GM21528 (cell line): ENCODE results near the gene DCAF12.
"Not testable (repeated sequence)": the region's sequence is repeated elsewhere in the genome, so short reads cannot be mapped to it uniquely, and the experiment has no call there.

Experiments used
- ATAC-seq: cut with Tn5 transposase; IDR thresholded peaks from one replicate; pipeline ENCODE4 v1.9.1; 2021; ENCODE audit warnings: mild to moderate bottlenecking, moderate library complexity; ENCODE audit not compliant: unreplicated experiment, low FRiP score

DCAF12 gene

DNA sequence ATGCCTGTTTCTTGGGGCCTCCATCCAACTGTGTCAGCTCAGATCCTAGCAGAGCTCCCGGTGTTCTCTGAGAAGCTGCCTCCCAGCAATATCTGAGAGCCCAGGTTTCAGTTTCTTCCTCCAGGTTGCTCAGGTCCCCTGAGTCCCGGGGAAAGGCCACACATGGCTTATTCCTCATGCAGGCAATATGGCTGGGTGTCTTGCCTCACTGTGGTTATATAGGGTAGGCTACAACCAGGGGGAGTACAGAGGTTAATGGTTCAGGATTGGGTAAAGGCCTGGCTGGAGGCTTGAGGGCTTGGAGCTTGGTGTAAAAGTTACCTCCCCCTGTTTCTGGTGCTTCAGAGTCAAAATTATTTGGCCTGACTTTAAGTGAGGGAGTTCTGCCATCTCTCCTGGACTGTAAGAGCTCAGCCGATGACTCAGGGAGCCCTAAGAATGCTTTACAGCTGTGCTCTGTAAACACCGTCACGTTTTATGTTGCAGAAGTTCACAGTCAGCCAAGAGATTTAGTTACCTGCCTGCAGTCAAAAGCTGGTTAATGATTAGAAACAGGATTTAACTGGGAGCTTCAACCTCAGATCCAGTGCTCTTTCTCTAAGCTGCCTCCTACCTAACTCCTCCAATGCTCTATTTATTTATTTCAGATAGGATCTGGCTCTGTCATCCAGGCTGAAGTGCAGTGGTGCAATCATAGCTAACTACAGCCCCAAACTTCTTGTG, 53.5 kb downstream of the DCAF12 start:
- ATAC-seq: no peak

DNA sequence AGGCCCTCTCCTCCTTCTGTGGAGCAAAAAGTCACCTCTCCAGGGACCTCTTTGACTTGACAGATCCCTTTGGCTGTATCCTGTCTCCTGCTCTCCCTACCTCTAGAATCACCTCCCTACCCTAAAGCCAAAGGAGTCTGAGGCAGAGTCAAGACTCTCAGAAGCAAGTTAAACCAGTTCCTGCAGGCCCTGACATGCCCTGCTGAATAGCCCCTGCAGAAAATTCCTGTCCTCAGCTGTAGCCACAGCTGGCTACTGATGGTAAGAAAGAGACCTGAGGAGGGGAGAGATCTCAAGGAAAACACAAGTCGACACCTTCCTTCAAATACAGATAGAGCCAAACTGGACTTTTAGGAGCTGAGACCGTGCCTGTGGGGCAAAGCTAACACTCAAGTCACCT, 54.1 kb downstream of the DCAF12 start:
- ATAC-seq: no peak

DNA sequence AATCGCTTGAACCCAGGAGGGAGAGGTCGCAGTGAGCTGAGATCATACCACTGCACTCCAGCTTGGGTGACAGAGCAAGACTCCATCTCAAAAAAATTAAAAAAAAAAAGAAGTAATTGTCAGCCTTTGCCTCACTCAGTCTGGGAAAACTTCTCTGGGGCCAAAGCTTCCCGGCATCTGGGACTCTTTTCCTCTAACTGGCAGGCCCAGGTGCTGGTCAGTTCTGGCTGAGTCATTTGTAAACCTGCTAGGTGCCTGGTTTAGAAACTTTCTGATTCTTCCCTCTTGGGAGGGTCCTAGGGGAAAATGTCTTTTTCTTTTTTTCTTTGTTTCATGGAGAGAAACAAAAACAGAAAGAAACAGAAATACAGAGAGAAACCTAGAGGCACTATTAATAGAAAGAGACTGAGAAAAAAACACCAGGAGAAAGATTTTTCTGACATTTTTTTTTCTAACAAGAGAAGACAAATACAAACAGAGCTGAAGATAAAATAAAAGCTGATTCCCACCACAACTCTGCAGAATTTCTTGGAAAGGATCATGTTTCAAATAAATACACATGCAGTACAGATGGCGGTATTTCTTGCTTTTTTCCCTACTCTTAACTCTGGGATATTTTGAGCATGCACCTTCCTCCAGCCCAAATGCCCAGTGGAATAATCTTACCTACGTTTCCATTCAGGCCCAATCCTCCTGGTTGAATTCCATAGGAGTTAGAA, 55.7 kb downstream of the DCAF12 start:
- ATAC-seq: no peak

DNA sequence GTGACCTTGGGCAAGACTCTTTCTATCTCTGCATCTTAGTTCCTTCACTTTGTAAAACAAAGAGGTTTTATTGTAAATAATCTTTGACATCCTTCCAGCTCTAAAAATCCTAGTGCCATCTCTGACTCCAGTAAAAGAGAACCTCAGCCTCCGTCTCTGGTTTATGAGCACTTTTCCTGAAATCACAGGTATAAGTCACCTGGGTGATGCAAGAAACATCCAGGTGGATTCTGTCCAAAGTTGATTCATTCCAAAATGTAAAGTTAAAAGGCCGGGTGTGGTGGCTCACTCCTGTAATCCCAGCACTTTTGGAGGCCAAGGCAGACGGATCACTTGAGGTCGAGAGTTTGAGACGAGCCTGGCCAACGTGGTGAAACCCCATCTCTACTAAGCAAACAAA, 56.7 kb downstream of the DCAF12 start:
- no peak for ATAC-seq

DNA sequence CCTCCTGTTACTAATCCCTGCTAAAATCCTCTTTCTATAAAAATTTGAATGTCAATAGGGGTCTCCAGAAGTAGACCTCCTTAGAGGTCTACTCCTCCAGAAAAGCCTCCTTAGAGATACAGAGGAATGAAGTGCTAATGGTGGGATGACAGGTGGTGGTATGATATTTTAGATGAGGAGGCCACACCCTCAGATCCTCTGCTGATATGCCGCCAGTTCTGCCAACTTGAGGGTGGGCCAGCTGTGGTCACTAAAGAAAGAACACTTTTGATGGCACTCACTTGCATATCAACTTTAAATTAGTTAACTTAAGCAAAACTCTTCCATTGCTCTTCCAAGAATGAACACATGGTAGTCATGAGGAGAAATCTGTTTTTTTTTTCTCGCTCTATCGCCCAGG, 61.0 kb downstream of the DCAF12 start:
- no peak for ATAC-seq

DNA sequence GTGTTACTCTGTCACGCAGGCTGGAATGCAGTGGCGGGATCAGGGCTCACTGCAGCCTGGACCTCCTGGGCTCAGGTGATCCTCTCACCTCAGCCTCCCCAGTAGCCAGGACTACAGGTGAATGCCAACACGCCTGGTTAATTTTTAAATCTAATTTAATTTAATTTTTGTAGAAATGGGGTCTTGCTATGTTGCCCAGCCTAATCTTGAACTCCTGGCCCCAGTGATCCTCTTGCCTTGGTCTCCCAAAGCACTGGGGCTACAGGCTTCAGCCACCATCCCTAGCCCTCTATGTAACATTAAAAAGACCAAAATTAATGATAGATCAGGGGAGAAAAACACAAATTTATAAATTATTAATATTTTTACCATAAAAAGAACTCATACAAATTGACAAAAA, 66.5 kb downstream of the DCAF12 start:
- ATAC-seq: no peak

DNA sequence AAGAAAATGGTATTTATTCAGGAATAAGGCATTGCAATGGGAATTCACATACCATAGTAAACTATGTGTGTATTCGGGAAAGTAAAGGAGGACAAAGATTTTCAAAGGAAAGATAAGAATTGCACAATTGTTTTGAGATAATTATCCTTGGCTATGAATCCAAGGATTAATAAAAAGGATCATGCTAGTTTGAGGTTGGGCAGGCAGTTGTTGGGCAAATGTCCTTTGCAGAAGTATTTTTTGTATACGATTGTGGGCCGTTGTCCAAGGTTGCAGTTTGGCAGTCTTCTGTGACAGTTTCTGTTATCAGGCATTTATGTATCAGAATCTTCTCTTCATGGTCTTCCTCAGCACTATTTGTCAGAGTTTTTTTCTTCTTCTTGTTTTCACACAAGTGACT, 67.2 kb downstream of the DCAF12 start:
- no peak for ATAC-seq

DNA sequence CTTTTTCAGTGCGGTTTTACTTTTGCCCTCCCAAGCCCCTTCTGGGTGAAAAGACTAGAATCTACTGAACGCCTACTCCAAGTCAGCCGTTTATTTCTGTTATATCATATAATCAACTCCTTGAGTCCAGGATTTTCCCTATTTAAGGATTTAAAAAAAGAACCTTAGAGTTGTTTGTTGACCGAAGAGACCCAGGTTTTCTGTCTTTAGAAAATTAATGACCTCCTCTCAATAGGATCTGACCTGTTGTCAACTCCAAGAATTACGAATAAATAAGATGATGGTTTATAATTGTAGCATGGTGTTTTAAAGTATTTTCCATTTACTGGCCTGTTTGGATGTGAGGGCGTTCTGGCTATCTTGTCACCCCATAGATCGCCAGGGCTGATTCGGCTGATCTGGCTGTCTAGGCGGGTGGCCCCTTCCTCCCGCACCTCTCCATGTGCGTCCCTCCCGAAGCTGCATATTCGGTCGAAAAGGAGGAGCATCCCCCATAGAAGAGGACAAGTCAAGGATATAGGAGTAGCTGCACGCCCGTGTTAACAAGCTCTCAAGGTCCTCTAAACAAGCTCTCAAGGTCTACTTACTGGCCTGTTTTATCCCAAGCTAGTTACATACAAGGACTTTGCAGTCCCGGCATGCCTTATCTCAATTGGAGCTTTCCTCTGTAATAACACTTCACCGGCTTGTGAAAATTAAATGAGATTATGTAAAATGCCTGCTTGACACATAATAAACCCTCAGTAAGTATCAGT, 76.7 kb downstream of the DCAF12 start:
- ATAC-seq: no peak

DNA sequence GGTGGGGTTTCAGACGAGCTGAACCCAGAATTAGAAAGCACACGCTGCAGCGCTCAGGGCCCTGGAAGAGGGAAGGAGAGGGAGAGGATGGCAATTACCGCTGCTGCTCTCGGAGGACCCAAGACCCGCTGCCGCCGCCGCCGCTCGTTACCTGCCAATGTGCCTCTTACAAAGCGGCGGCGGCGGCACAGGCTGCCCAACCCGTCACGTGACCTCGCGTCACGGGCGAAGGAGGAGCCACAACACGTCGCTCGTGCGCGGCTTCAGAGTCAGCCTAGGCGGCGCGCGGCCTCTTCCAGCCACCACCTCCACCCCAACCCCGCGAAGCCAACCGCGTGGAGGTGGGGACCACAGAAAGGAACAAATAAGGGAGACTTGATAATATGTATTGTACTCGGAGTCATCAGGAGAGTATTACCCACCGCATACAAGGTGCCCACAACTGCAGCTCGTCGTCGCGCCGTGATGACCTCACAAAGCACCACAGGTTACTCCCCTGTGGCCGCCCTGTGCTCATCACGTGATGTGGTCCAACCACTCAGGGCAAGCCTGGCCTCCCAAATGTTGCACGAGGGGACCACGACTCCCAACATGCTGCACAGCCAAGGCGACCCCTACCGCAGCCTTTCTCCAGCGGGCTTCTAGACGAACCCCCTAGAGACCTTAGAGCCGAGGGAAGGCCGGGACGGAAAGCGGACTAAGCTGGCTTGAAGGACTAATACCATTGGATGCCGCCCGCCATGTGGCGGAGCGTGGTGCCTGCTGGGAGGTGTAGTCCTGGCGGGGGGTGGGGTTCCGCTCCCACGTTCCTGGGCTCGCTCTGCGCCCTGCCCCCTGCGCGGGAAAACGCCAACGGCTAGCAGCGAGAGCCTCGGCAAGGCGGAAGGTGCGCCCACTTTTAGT, 77.5 kb downstream of the DCAF12 start, which contains the start of gene UBAP2:
Gene UBAP2, minus strand, starts transcription at position 161 of the 903 bp plus-strand sequence. CDS start 31,739 bp downstream, outside the sequence.
- peak; percentile 84 for ATAC-seq

DNA sequence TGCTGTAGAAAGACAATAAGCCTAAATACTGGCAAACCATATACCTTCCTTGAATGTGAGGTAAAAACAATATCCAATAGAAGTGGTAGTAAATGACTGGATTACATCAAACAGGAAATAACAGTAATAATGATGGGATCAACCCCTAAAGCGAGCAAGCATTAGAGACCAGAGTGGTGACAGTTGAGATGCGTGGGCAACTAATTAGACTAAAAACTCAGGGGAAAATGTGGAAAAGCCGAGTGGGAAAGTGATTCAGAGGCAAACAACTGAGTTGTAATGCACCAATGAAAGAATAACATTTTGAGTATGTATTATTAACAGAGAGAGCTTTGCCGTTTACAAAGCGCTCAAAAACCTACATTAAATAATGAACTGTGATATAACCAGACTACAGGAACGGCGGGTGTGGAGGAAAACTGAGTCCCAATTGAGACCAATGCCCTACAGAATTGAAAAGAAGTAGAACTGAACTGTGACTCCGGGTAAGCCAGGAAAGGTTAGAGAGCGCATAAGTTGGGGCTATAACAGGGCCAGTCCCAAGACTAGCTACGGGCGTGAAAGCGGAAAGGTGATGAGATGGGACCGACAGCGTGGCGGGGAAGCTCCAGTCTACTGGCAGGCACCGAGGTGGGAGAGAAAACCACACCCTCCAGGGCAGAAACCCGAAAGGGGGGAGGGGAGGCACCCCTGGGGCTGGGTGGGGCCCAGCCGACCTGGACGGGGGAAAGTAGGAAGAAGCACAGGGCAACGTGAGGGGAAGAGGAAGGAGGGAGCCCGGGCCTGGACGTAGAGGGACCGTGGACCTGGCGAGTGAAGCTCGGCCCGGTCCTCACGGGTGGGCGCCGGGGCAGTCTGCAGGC, 78.4 kb downstream of the DCAF12 start:
- peak; percentile 33 for ATAC-seq

DNA sequence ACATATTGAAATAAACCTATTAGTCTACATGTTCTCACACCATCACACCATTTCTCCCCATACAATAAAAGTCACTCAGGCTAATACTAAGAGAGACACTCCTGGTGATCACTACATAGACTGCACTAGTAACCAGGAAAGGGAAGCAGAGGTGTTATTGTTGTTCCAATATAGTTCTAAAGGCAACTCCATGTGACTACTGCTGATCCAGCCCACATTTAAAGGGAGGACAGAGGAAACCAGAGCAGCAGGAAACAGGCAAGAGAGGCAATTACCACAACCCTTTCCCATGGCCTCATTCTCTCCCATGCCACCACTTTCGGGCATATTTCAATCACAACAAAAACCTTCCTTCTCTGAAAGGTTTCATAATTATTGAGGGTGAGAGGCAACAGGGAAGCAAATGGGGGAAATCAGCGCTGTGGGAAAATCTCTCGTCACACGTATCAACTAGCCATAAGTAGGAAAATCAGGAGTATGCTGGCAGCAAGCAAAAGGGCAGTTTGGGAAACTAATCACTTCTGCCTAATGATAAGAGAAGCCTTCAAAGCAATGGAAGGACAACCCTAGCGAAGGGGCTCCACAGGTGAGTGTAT, 79.6 kb downstream of the DCAF12 start:
- no peak for ATAC-seq

DNA sequence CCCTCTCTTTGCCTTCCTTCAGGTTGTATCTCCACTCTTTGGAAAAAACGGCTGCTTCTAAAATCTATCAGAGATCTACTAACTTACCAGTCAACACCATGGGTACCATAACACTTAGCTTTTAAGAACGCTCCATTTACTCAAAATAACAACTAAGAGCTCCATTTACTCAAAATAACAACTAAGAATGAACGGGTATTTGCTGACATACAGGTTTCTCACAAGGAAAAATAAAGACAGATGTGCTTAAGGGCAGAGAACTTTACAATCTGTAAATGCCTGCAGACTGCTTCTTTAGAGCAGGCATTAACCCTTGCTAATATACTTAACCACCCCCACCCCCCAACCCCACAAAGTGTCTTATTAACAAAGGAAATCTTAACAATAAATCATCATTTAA, 80.6 kb downstream of the DCAF12 start:
- ATAC-seq: no peak

DNA sequence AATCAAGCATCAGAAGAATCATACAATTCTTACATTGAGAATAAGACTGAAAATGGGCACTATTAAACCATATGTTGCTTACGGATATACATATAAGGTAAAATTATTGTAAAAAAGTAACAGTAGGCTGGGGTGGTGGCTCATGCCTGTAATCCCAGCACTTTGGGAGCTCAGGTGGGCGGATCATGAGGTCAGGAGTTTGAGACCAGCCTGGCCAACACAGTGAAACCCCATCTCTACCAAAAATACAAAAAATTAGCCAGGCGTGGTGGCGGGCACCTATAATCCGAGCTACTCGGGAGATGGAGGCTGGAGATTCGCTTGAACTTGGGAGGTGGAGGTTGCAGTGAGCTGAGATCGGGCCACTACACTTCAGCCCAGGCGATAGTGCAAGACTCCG, 84.4 kb downstream of the DCAF12 start:
- not testable (repeated sequence) for ATAC-seq

DNA sequence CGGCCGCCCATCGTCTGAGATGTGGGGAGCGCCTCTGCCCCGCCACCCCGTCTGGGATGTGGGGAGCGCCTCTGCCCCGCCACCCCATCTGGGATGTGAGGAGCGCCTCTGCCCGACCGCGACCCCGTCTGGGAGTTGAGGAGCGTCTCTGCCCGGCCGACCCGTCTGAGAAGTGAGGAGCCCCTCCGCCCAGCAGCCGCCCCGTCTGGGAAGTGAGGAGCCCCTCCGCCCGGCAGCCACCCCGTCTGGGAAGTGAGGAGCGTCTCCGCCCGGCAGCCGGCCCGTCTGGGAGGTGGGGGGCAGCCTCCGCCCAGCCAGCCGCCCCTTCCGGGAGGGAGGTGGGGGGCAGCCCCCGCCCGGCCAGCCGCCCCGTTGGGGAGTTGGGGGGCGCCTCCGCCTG, 87.6 kb downstream of the DCAF12 start:
- ATAC-seq: not testable (repeated sequence)

DNA sequence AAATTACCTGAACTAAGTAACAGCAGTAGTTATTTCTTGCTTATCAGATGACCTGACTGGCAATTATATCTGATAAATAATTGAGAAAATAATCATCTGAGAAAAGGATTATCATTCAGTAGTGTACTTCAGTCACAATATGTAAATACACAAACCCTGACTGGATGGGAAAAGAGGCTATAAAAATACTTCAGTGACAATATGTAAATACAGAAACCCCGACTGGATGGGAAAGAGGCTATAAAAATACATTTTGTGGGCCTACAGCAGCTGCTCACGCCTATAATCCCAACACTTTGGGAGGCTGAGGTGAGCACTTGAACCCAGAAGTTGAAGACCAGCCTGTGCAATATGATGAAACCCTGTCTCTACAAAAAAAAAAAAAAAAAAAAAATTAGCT, 88.9 kb downstream of the DCAF12 start:
- no peak for ATAC-seq

DNA sequence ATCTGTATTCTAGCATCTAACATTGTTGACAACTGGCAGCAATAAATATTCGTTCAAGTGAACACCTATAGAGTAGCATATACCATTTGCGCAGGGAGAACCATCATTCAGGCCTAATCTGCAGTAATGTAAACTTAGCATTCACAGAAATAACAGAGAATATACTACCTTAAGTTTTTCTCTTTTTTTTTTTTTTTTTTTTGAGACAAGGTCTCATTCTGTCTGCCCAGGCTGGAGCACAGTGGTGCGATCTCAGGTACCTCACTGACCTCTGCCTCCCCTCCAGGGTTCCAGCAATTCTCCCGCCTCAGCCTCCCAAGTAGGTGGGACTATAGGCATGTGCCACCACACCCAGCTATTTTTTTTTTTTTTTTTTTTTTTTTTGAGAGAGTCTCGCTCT, 89.9 kb downstream of the DCAF12 start:
- no peak for ATAC-seq
